CD4-positive, alpha-beta T cell treated with Interleukin-10 for 1 hour (primary cell): ENCODE data around the gene MAP6D1.

Experiments used
- DNase-seq: peaks from one replicate; pipeline ENCODE4 v3.0.0-alpha.2; 2020

The MAP6D1 gene

DNA sequence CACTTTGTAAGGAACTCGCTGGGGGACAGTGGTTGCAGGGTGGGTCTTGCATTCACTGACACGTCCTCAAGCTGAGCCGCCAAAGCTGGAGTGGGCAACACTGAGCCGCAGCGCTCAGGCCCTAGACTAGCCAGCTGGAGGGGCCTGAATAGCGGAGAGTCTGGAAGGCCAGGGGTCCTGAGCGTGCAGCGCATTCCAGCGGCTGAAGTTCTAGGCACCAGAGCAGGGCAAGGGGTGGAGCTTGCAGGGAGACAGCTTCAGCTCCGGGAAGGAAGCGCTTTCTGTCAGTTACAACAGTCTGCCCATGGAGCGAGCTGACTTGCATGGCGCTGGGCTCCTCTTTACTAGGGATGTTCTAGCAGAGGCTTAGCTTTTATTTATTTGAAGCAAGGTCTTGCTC is 2.7 kb downstream of the MAP6D1 start:
- DNase-seq = no peak

DNA sequence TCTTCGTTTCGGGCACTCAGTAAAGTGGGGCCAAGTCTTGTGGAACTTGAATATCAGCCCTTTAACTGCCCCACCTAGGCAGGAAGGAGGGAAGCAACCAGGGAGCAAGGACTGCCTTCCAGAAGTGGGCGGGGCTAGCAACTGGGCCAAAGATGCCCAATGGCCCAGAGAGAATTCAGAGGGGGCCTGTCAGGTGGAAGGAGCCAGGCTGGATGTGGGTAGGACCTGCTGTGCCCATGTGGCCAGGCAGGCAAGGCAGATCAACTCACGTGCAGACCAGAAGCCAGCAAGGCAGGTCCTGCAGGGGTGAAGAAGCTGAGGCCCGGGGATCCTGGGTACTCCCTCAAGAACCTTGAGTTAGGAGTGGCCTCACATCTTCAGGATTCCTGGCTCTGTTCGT is 5.5 kb downstream of the MAP6D1 start:
- no peak for DNase-seq

DNA sequence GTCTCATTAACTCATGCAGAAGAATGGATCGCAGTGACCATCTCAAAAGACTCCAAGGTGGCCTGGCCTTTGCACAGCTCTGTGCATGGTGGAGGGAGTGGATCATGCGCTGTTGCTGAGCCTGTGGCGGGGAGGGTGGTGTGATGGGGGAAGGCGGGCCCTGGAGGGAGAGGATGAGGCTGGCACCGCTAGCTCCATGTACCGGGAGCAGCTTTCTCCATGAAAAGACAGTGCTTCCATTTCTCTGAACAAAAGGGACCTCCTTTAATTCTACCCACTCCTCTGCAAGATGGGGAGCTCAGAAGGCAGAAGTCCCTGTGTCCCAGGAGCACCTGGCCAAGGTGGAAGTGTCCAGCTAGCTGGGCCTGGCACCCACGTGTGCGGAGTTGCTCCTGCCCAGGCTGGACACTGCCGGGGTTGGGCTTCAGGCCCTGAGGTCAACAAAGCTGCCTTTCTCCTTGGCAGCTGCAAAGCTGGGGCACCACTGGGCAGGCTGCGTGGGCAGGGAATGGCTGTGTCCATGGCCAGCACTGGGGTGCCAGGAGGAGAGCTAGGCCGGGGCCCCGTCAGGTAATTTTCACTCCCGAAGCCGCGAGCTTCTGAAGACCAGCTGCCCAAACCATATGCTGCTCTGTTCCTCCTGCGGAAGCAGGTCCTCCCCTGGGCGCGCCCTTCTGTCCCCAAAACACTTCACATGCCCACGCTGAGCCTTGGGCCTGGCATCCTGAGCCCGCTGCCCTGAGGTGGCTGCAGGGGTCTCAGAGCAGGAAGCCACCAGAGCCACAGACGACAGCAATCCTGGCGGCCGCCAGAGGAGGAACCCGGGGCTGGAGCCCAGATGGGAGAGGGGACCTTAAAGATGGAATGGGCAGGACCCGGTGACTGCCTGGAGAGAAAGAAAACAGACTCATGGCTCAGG is 6.4 kb downstream of the MAP6D1 start:
- DNase-seq = no peak

DNA sequence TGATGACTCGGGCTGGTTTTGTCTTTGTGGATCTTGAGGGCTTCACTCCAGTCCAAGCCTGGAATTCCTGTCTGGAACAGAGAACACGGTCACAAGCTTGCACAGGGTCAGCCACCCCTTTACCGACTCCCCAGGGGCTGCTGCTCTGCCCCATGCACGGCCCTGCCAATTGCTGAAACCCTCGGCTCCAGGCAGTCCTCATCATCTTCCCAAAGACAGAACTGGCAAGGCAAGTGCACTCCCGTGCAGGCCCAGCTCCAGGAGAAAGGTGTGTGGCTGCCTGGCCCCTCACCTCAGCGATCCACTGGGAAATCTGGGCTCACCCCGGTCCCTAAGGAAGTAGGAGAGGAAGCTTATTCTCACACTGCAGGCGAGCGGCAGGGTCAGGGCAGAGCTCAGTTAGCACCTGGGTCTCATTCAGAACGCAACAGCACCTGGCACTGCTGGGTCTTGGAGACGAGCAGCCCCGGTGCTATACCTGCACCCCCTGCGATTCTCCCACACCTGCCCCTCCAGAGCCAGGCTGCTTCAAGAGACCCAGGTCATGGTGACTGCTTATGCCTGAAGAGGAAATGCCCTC is 7.2 kb downstream of the MAP6D1 start:
- no peak for DNase-seq

DNA sequence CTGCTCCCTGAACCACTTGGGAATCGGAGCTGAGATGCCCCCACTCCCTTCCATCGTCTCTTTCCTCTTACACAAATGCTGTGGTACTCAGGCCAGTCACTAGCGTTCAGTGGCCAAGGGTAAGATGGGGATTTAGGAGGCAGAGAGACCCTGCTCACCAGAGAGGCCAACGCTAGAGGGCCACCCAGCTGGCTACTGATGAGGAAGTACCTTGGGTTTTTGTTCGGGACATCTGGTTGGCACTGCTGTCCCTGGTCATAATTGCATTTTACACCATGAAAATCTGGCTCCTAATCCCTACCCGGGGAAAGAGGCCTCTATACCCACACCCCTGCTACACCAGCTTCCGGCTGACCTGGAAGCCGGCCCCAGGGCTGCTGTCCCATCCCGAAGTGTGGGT is 7.7 kb downstream of the MAP6D1 start:
- DNase-seq = no peak

DNA sequence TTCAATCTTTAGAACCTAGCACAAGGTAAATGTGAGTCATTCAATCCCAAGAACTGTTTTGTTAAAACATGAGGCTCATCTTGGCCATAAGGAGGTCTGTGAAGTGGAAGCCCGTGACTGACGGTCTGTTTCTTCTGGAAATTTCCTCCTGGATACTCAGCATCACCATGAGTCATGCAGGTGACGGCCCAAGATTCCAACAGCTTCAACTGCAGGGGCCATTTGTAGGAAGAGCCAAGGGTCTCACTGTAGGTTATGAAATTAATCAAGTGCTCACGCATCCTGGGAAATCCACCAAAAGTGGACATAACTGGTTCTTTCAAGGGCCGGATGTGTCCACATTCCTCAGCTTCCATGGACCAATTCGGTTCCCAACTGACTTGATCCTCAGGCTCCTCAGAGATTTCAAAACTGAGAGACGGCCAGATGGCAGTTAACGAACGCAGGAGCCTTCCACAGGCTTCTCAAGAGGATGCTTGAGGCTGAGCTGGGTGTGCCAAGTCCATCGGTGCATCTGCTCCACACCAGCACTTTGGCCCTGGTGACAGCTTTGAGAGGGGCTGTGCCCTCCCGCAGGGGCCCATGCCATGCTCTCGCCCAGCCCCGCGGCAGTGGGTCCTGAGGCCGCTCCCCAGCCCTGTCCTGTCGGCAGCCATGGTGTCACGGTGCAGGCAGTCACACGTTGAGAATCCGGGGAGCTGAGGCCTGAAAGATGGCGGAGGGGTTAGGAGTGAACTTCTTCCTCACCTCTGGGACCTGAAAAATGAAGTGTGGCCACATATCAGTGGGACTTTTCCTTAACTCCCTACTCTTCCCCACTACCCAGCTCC is 8.5 kb downstream of the MAP6D1 start:
- no peak for DNase-seq

DNA sequence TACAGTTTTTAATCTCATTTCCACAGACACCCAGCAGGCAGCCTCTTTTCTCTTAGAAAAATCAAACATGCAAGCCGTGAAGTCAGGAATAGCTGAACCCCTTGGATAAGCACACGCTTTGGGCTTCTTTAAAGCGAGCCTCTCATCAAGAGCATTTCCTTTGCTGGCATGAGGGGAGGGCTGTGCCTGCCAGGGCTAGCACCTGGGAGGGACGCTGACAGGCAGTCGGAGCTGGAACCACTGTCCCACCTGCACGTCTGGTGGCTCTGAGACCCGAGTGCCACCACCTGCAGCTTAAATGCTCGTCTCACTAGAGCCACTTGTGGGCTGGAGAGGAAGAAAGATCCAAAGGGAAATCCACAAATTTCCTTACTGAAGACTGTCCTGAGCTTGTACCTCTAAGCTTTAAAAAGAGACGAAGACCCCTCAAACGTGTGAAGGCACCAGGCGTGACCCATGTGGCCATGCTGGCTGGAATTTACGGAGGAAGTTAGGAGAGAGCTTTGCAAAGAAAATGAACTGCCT is 9.4 kb downstream of the MAP6D1 start:
- no peak for DNase-seq

DNA sequence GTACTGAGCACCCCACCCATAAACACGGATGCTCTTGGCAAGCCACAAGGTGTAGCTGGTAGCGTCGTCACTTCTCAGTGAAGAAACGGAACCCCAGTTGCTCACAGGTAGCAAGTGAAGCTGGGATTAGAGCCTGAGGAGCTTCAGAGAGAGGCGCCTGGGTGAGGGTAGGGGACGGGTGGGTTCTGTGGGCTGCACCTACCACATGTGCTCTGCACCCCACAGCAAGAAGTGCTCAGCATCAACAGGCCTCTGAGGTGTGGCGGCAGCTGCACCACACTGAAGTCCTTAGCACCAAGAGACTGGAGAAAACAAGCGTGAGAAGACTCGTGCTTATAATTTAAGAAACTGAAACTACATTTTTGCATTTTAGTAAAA is 9.8 kb downstream of the MAP6D1 start:
- peak; percentile 32 for DNase-seq

DNA sequence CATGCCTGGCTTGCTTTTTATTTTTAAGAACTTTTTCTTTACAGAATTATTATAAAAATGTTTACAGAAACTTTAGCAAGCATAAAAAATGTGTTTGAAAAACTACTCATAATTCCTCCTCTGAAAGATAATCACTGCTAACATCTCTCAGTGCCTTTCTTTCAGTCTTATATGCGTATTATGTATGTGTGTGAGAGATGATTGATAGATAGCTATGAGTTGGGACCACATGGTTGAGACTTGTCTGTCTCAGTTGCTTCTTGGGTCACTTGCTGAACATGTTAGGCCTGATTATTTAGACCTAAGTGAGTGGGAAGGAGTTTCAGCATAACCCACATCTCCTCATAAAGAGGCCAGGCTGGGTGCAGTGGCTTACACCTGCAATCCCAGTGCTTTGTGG is 11.1 kb downstream of the MAP6D1 start:
- DNase-seq = no peak

DNA sequence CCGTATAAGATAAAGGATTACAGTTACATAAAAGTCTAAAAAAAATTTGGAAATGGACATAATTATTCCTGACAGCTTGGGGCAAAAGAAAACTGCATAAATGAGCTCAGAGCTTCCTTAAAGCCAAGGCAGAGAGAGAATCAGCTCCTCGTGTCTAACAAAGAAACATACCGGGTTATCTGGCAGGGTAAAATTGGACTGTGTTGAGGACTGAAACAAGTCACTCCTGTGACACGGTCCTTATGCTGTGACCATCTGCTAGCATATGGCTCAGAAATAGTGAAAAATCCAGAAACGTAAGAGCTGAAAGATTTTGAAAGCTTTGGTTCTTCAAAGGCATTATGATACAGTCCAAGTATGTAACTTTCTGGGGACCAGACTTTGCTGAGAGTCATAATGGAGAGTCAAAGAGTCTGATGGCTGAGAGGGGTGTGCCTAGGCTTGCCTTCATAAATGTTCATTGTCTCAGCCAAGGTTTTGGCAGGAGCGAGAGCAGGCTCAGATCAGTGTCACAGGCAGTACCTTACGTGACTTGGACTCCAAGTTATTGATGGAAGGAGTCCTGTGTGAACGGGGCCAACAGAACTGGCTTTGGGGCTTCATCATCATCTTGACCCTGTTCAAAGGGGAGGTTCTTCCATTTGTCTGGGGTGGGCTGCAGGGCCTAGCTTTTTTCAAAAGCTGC is 12.5 kb downstream of the MAP6D1 start:
- DNase-seq = no peak

DNA sequence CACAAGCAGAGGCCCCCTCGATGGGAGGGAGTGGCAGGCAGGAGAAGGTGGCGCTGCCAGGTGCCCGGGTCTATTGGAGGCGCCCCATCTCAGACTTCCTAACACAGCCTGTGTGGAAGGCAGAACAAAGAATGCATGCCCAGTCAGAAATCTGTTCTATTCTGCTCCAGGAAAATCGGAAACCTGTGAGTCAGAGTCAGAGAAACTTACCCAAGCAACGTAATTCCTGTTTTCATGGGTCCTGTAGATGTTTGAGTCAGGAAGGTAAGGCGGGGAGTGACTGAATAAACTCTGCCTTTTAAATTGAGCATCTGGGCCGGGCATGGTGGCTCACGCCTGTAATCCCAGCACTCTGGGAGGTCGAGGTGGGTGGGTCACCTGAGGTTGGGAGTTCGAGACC is 13.7 kb downstream of the MAP6D1 start:
- DNase-seq = no peak

DNA sequence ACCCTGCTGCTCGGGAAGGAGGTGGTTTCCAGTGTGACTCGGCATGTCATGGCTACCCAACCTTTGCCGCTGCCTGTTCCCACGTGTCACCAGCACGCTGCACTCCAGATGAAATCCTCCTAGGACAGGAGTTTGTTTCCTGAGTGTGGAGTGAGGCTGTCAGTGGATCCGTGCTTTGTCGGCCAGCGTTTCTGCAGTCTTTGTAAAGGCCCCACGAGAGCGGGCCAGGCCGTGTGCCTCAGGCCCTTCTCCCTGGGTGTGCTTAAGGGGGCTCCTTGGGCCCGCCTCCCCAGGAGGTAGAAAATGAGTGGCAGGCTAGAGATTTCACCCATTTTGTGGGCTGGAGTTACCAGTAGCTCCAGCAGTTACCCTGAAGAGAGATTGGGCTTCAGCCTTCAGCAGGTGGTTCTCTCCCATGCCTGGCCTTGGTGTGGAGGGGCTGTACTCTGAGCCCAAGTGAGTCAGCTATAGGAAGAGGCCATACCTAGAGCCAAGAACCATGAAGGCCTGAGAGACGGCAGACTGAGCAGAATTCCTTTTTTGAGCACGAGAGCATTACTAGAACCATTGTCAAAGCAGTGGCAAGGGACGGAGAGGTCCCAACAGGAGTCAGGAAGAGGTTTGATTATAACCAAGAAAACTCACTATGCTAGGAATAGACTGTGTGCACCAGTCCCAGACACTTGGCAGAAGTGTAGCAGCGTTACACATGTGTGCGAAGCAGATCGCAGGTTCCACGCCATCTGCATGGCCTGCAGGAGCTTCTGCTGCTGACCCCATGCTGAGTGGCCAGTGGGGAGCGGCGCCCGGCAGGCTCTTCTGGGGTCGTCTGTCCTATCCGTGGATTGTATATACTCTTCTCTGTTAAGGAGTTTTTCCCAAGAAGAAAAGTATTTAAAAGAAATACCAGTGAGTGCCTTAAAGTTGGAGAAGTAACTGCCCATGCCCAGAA is 14.5 kb downstream of the MAP6D1 start:
- no peak for DNase-seq

DNA sequence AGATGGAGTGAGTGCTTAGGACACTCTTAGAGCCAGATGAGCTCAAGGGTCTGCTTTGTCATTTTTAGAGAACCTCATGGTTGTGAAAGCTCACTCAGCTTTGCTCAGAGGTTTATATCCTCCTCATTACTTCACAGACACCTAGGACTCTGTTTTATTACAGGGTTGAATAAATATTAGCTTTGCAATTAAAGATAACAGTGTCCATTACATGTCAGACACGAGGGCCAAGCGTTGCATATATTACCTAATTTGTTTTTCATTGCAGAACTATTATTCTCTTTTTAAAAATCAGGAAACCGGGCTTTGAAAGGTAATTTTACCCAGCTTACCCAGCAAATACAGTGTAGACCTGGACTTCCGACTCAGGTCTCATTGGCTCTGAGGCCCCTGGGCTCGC is 16.1 kb downstream of the MAP6D1 start:
- DNase-seq = no peak

DNA sequence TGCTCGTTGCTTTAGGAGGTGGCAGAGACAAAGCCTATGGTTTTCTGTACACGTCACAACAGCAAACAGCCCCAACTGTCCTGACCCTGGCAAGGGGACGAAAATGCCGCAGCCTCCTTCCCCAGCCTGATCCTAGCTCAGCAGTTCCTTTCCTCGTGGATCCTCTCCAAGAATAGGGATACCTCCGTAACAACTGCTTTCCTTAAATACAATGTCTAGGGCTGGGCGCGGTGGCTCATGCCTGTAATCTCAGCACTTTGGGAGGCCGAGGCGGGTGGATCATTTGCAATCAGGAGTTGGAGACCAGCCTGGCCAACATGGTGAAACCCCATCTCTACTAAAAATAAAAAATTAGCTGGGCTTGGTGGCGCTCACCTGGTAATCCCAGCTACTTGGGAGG is 17.0 kb downstream of the MAP6D1 start:
- no peak for DNase-seq

DNA sequence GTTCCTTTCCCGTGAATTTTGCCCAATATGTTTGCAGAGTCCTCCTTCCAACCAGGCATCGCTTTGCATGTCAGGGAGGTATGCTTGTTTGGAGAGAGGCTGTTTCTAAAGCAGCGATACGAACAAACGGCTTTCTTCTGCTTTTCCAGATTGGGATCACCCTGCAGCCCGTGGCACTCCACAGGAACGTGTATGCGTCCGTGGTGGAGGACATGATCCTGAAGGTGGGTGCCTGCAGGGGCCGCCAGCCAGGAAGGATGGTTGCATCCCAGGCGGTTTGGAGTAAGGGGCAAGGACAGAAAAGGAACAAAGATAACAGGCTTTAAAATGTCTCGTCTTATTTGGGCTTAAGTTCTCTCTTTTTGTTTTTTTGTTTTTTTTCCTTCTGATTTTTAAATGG is 17.5 kb downstream of the MAP6D1 start:
- no peak for DNase-seq

DNA sequence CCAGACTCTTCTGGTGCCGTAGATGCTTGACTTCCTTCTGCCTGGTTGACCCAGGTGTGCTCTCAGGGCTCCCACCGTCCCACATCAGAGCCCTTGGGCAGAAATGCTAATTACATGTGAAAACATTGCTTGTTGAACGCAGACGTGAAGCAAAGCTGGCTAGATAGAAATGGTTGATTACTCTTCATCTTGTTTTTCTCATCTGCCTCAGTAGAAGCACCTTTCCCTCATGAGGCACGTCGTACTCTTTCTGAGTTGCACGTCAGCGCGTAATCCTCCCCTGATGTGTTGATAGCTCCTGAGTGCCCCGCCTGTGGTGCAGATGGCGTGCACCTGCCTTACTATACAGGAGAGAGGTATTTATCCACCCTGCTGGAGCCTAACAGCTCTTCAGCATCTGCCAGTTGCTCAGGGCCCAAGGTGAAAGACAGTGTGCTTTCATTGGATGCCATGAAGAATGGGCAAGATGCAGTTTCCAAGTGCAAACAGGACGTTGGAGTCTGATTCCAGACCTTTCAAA is 18.1 kb downstream of the MAP6D1 start:
- DNase-seq = no peak

DNA sequence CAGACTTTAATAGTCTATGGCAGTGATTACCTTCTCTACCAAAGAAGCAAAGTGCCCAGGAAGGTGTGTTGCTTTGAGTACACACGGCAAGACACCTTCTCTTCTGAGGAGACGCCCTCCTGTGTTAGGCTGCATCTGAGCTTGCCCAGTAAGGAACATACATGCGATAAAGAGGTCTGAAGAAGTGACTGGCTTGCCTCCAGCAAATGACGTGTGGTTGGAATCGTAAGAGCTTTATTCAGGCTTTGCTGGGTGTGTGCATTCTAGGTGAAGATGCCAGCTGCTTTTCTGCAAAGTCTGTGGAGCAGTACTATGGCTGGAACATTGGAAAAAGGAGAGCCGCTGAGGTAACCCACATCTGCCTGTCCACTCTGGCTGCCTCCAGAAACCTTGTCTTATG is 22.4 kb downstream of the MAP6D1 start:
- DNase-seq = no peak

DNA sequence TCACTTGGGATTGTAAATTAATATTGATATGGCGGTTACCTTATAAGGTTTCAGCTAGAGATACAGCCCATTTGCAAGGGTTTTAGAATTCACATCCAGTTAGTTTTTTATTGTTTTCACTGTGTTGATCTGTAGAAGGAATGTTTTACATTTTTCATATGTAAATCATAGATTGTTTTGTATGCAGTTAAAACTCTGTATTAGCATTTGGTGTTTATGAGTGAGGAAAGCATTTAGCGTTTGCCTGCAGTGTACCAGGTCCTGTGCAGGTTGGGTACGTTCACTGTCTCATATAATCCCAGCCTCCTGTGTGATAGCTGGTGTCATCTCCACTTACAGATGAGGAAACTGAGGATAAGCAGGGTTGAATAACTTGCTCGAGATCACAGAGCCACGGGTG is 23.8 kb downstream of the MAP6D1 start:
- no peak for DNase-seq

DNA sequence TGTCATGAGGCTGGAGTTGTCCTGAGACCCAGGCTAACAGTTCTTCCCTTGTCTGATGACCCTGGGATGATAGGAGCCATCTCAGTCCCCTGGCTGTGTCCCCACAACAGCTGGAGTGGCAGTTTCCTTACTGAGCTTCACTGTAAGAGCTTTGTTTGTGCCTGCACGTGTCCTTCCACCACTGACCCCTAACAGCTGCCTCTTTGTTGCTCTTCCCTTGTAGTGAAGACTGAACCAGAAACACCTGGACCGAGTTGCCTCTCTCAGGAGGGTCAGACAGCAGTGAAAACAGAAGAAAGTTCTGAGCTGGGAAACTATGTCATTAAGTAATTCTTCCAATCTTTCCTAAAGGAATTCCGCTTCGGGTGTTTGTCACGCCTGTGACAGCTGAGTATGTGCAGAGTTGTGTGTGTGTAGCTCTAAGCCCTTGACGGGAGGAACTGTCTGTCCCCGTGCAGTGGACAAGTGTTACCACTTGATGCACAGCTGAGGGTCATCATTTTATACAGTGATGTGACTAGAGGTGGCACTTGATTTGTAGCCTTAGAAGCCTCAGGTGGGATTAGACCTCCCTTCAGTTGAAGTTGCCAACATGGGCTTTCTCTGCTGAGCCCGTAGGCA is 25.0 kb downstream of the MAP6D1 start:
- DNase-seq = no peak

DNA sequence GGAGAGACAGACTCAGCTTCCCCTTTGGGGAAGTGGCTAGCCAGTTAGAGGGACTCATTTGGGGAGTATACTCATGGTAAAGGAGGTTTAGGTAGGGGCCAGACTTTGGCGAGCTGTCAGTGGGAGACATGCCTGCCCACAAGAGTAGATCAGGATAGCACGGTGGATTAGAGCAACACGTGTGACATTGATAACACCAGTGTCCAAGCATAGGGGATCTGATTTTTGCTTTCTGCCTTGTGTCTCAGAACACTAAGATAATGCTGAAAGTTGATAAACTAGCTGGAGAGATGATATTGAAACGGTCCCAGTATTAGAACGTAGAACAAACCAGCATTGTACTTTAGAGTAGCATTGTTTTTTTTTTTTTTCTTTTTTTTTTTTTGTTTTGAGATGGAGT is 25.9 kb downstream of the MAP6D1 start:
- DNase-seq = no peak

DNA sequence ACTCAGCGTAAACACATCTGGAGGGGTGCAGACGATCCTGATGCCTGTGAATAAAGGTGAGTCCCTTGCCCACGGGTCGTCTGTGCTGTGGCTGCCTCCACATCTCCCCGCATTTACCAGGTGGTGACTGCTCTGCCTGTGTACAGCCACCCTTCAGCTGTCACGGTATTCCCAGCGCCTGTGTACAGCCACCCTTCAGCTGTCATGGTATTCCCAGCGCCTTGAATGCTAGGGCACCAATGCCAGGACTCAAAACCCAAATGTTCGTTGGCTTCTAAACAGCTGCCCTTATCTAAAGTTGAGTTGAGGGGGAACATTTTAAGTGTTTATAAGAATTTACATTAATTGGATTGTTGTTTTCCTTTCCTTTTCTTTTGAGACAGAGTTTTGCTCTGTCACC is 27.4 kb downstream of the MAP6D1 start:
- no peak for DNase-seq
